Keratinocyte (primary cell): ENCODE measurements around the gene MPP2. TPM values are rescaled to one million over a fixed set of nuclear protein-coding genes. Genes with fewer than 3 reads are reported as not detected.

Experiments used
- DNase-seq: peaks from one replicate; pipeline ENCODE4 v3.0.0-alpha.2; 2011; ENCODE audit warnings: low read depth, missing footprints, low spot score
- FAIRE-seq: peaks from 2 replicates; lab custom pipeline; 2011; peaks lifted over from hg19 to GRCh38; lab: Jason Lieb, UNC
- H2AFZ ChIP-seq: 2 replicates; pipeline ENCODE4 v1.6.0; 2012; ENCODE audit warnings: low read length, control low read depth, inconsistent platforms; ENCODE audit not compliant: control insufficient read depth
- H3K27ac ChIP-seq: 2 replicates; pipeline ENCODE4 v1.5.1; 2011; ENCODE audit warnings: low read length; ENCODE audit not compliant: control insufficient read depth, insufficient read depth
- H3K27me3 ChIP-seq: 3 replicates; pipeline ENCODE4 v1.6.0; 2011; ENCODE audit warnings: low read length; ENCODE audit not compliant: control insufficient read depth, insufficient read depth; ENCODE audit errors: extremely low read depth
- H3K36me3 ChIP-seq, 2 experiments: 2 replicates in 1 of 2; 3 replicates in 1 of 2; pipeline ENCODE4 v1.5.1; 2011; ENCODE audit warnings: low read length in 2 of 2, mild to moderate bottlenecking in 1 of 2; ENCODE audit not compliant: control insufficient read depth in 2 of 2, insufficient read depth in 2 of 2; ENCODE audit errors: extremely low read depth in 1 of 2
- H3K4me1 ChIP-seq: 3 replicates; pipeline ENCODE4 v1.5.1; 2011; ENCODE audit warnings: low read length; ENCODE audit not compliant: control insufficient read depth, insufficient read depth; ENCODE audit errors: extremely low read depth
- H3K4me2 ChIP-seq: 3 replicates; pipeline ENCODE4 v1.6.0; 2011; ENCODE audit warnings: low read depth, low read length; ENCODE audit not compliant: control insufficient read depth, insufficient read depth; ENCODE audit errors: extremely low read depth
- H3K4me3 ChIP-seq, 3 experiments: fragments of 200-600 bp in 1 of 3; sonication (generic) in 1 of 3; 2 replicates in 2 of 3; 3 replicates in 1 of 3; pipeline ENCODE4 v1.5.1; 2011 to 2016; ENCODE audit warnings: low read length in 3 of 3, mild to moderate bottlenecking in 3 of 3, control low read depth in 2 of 3, inconsistent platforms in 1 of 3, low read depth in 1 of 3, mixed read lengths in 1 of 3, mixed run types in 1 of 3, moderate library complexity in 1 of 3; ENCODE audit not compliant: control insufficient read depth in 2 of 3, insufficient read depth in 2 of 3; ENCODE audit errors: extremely low read depth in 1 of 3
- H3K79me2 ChIP-seq: 2 replicates; pipeline ENCODE4 v1.6.0; 2012; ENCODE audit warnings: low read length; ENCODE audit not compliant: control insufficient read depth, insufficient read depth
- H3K9ac ChIP-seq: 3 replicates; pipeline ENCODE4 v1.6.0; 2011; ENCODE audit warnings: low read length; ENCODE audit not compliant: control insufficient read depth, insufficient read depth; ENCODE audit errors: extremely low read depth
- H3K9me1 ChIP-seq: 3 replicates; pipeline ENCODE4 v1.6.0; 2011; ENCODE audit warnings: low read length; ENCODE audit not compliant: control insufficient read depth, insufficient read depth; ENCODE audit errors: extremely low read depth
- H3K9me3 ChIP-seq: 2 replicates; pipeline ENCODE4 v1.5.1; 2012; ENCODE audit warnings: low read depth, low read length; ENCODE audit not compliant: control insufficient read depth
- H4K20me1 ChIP-seq: 3 replicates; pipeline ENCODE4 v1.6.0; 2011; ENCODE audit warnings: low read length; ENCODE audit not compliant: control insufficient read depth, insufficient read depth; ENCODE audit errors: extremely low read depth
- CTCF ChIP-seq, 3 experiments: IDR thresholded peaks in 1 of 3; conservative IDR thresholded peaks in 1 of 3; optimal IDR thresholded peaks in 1 of 3; 2 replicates in 2 of 3; 3 replicates in 1 of 3; pipeline versions ENCODE3 to v1.5.1; 2011; ENCODE audit warnings: low read length in 3 of 3, mild to moderate bottlenecking in 3 of 3, moderate library complexity in 2 of 3, control low read depth in 1 of 3, inconsistent platforms in 1 of 3; ENCODE audit not compliant: insufficient read depth in 2 of 3; ENCODE audit errors: extremely low read depth in 1 of 3
- EZH2 ChIP-seq: IDR thresholded peaks from one replicate; pipeline ENCODE4 v1.6.1; 2012; ENCODE audit warnings: inconsistent platforms, mild to moderate bottlenecking, low read length, moderate library complexity
- dilution Hi-C: fragments of 300-500 bp; cut with MboI; formaldehyde crosslinking; loops from one replicate; pipeline ENCODE4 v1.7.0; 2020; ENCODE audit warnings: low sequenced_read_pairs; ENCODE audit not compliant: extremely low pct_ligation_motif_present
- polyA plus RNA-seq, 5 experiments: library from polyadenylated mRNA; depleted of rRNA in 3 of 5; stranded (reverse) in 3 of 5; stranded (forward) in 1 of 5; unstranded in 1 of 5; fragments of >200 nt; gene quantifications; 1 replicate in 1 of 5; 2 replicates in 3 of 5; 3 replicates in 1 of 5; pipeline versions ENCODE4 v1.2.1 to v1.2.3, GENCODE V29; 2011 to 2012; ENCODE audit warnings: missing spikeins in 2 of 5, low read depth in 1 of 5, low replicate concordance in 1 of 5

The MPP2 gene
- polyA plus RNA-seq, 1 donor (not counting 4 experiments of a cell fraction or from before 2014, with no cell fraction given) = 0.12 TPM

GRCh38 chr17:43831633-43832032 is 75.7 kb downstream of the MPP2 start:
- Histone ChIP-seq H3K36me3 (peaks cover 12 to 18% of the 10 kb centered on the region in 2 experiments), H3K9me3 (no peaks in the 10 kb centered on the region), H3K4me3 (no peak overlapping the region), H3K9me1 (no peaks in the 10 kb centered on the region), H3K4me1 (peaks cover 11% of the 10 kb centered on the region), H2AFZ (no peak overlapping the region), H3K79me2 (no peaks in the 10 kb centered on the region), H3K27me3 (peaks cover 4% of the 10 kb centered on the region), H3K9ac (no peak overlapping the region), H3K27ac (no peak overlapping the region), H4K20me1 (no peaks in the 10 kb centered on the region), H3K4me2 (peak overlapping the region; percentile 78)
- dilution Hi-C loops = no loop called here
- FAIRE-seq (no peak), DNase-seq (no peak)
- TF ChIP-seq CTCF (optimal IDR thresholded peaks at IDR 0.05 in 1 of 3, IDR thresholded peaks at IDR 0.05 in 1 of 3, conservative IDR thresholded peaks at IDR 0.05 in 1 of 3; ENCODE audit: extremely low read depth in 1 of 3, insufficient read depth in 2 of 3, low read length in 3 of 3) = no peak
- TF ChIP-seq EZH2 = no peak

- H4K20me1 ChIP-seq = no peaks in the 10 kb centered on the region
- no peak overlapping the region for H3K9ac ChIP-seq
- H3K4me2 ChIP-seq = no peak overlapping the region
- peaks cover 4% of the 10 kb centered on the region for H3K27me3 ChIP-seq
- dilution Hi-C loops = no loop called here
- FAIRE-seq (no peak), DNase-seq (no peak)
- peaks cover 11% of the 10 kb centered on the region for H3K4me1 ChIP-seq
- H3K4me3 ChIP-seq = no peak overlapping the region
- H3K9me3 ChIP-seq = no peaks in the 10 kb centered on the region
- TF ChIP-seq EZH2 = no peak
- TF ChIP-seq CTCF (optimal IDR thresholded peaks at IDR 0.05 in 1 of 3, IDR thresholded peaks at IDR 0.05 in 1 of 3, conservative IDR thresholded peaks at IDR 0.05 in 1 of 3; ENCODE audit: extremely low read depth in 1 of 3, insufficient read depth in 2 of 3, low read length in 3 of 3) = no peak
- no peak overlapping the region for H3K27ac ChIP-seq
- H2AFZ ChIP-seq = no peak overlapping the region
- no peaks in the 10 kb centered on the region for H3K9me1 ChIP-seq
- peaks cover 12 to 18% of the 10 kb centered on the region in 2 experiments for H3K36me3 ChIP-seq
- H3K79me2 ChIP-seq = no peaks in the 10 kb centered on the region
Measured at GRCh38 chr17:43830510-43831140, 76.7 kb downstream of the MPP2 start.
